NCI-H748 (cell line): ENCODE data around the gene ANKRD33.
"Not testable (repeated sequence)": the region's sequence is repeated elsewhere in the genome, so short reads cannot be mapped to it uniquely, and the experiment has no call there.

Source experiments
- DNase-seq: peaks from one replicate; lab custom pipeline; 2025; ENCODE audit not compliant: unreplicated experiment; lab: John Stamatoyannopoulos, UW

ANKRD33 gene

GRCh38 chr12:51874486-51874885 is 13.4 kb upstream of the ANKRD33 start:
- no peak for DNase-seq

GRCh38 chr12:51879102-51879501 is 8.8 kb upstream of the ANKRD33 start:
- DNase-seq, result no peak

GRCh38 chr12:51883295-51883694 is 4.6 kb upstream of the ANKRD33 start:
- DNase-seq, result no peak

- no peak for DNase-seq
Observed at GRCh38 chr12:51883998-51884675, 3.8 kb upstream of the ANKRD33 start.

- DNase-seq, result no peak
Observed at GRCh38 chr12:51884676-51885229, 3.1 kb upstream of the ANKRD33 start.

GRCh38 chr12:51885294-51886020 is 2.4 kb upstream of the ANKRD33 start:
- not testable (repeated sequence) for DNase-seq

GRCh38 chr12:51886021-51886710 is 1.7 kb upstream of the ANKRD33 start:
- no peak for DNase-seq

GRCh38 chr12:51888316-51889215 is 663 bp downstream of the ANKRD33 start:
- no peak for DNase-seq

GRCh38 chr12:51889216-51890132 is 1.6 kb downstream of the ANKRD33 start:
- no peak for DNase-seq

- DNase-seq, result no peak
Observed at GRCh38 chr12:51890133-51890464, 2.2 kb downstream of the ANKRD33 start.

GRCh38 chr12:51890511-51891171 is 2.7 kb downstream of the ANKRD33 start:
- DNase-seq, result no peak

- DNase-seq, result no peak
Observed at GRCh38 chr12:51891843-51892242, 3.9 kb downstream of the ANKRD33 start.

GRCh38 chr12:51893786-51894185 is 5.9 kb downstream of the ANKRD33 start:
- no peak for DNase-seq

GRCh38 chr12:51895378-51896135 is 7.7 kb downstream of the ANKRD33 start:
- no peak for DNase-seq

GRCh38 chr12:51896236-51896635 is 8.3 kb downstream of the ANKRD33 start:
- DNase-seq, result no peak

- DNase-seq, result no peak
Observed at GRCh38 chr12:51897181-51897580, 9.3 kb downstream of the ANKRD33 start.

GRCh38 chr12:51898506-51898905 is 10.6 kb downstream of the ANKRD33 start:
- no peak for DNase-seq

GRCh38 chr12:51898937-51899336 is 11.0 kb downstream of the ANKRD33 start:
- no peak for DNase-seq
